HL-60 (cell line): Measurements from ENCODE around the gene KSR2.

Source experiments
- DNase-seq, 2 experiments: peaks; one replicate each; pipeline ENCODE4 v3.0.0-alpha.2; 2010 to 2020; ENCODE audit warnings: low read depth in 1 of 2, low spot score in 1 of 2
- H3K27ac ChIP-seq: fragments of 250-450 bp; sonication (Bioruptor Pico); replicated peaks from 2 replicates; pipeline ENCODE4 v1.5.1; 2020; ENCODE audit warnings: mild to moderate bottlenecking, moderate library complexity
- H3K27me3 ChIP-seq: fragments of 250-450 bp; sonication (Bioruptor Pico); 2 replicates; pipeline ENCODE4 v1.5.1; 2021; ENCODE audit warnings: mild to moderate bottlenecking, moderate library complexity; ENCODE audit not compliant: insufficient read depth, poor library complexity, severe bottlenecking
- H3K4me3 ChIP-seq: replicated peaks from 2 replicates; pipeline ENCODE4 v1.5.1; 2011; ENCODE audit warnings: mild to moderate bottlenecking, control low read depth, low read length; ENCODE audit not compliant: insufficient read depth
- GABPA ChIP-seq: IDR thresholded peaks from 2 replicates; pipeline ENCODE4 v1.6.1; 2012; ENCODE audit warnings: low read depth
- POLR2AphosphoS5 ChIP-seq: IDR thresholded peaks from 2 replicates; pipeline ENCODE4 v1.6.1; 2012; ENCODE audit warnings: low read depth
- SPI1 ChIP-seq: IDR thresholded peaks from 2 replicates; pipeline ENCODE4 v1.6.1; 2012; ENCODE audit warnings: low read depth, mild to moderate bottlenecking, borderline replicate concordance
- TF ChIP-seq, protein P1 (sequence below): IDR thresholded peaks from one replicate; pipeline ENCODE4 v1.5.1; 2011; ENCODE audit warnings: low read length, control low read depth, inconsistent platforms; ENCODE audit not compliant: insufficient read depth
- TF ChIP-seq, protein P2 (sequence below): IDR thresholded peaks from 2 replicates; pipeline ENCODE4 v1.6.1; 2012; ENCODE audit warnings: low read depth; ENCODE audit not compliant: insufficient replicate concordance

KSR2 gene

DNA sequence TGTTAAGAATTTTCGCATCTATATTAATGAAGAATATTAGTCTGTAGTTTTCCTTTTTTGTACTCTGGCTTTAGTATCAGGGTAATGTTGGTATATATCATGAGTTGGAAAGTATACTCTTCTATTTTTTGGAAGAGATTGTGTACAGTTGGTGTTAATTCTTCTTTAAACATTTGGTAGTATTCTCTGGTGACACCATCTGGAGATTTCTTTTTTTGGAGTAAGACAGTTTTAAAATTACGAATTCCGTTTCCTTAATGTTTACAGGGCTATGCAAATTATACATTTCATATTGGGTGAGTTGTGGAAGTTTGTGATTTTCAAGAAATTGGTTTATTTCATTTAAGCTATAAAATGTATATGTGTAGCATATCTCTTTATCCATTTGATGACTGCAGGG is 423.6 kb downstream of the KSR2 start:
- no peak for DNase-seq
- Histone ChIP-seq H3K27me3 (no peaks in the 10 kb centered on the region), H3K4me3 (no peak overlapping the region), H3K27ac (no peak overlapping the region)
- no peak for TF ChIP-seq SPI1
- TF ChIP-seq GABPA: no peak
- TF ChIP-seq, protein P1, sequence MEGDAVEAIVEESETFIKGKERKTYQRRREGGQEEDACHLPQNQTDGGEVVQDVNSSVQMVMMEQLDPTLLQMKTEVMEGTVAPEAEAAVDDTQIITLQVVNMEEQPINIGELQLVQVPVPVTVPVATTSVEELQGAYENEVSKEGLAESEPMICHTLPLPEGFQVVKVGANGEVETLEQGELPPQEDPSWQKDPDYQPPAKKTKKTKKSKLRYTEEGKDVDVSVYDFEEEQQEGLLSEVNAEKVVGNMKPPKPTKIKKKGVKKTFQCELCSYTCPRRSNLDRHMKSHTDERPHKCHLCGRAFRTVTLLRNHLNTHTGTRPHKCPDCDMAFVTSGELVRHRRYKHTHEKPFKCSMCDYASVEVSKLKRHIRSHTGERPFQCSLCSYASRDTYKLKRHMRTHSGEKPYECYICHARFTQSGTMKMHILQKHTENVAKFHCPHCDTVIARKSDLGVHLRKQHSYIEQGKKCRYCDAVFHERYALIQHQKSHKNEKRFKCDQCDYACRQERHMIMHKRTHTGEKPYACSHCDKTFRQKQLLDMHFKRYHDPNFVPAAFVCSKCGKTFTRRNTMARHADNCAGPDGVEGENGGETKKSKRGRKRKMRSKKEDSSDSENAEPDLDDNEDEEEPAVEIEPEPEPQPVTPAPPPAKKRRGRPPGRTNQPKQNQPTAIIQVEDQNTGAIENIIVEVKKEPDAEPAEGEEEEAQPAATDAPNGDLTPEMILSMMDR: no peak
- TF ChIP-seq, protein P2, sequence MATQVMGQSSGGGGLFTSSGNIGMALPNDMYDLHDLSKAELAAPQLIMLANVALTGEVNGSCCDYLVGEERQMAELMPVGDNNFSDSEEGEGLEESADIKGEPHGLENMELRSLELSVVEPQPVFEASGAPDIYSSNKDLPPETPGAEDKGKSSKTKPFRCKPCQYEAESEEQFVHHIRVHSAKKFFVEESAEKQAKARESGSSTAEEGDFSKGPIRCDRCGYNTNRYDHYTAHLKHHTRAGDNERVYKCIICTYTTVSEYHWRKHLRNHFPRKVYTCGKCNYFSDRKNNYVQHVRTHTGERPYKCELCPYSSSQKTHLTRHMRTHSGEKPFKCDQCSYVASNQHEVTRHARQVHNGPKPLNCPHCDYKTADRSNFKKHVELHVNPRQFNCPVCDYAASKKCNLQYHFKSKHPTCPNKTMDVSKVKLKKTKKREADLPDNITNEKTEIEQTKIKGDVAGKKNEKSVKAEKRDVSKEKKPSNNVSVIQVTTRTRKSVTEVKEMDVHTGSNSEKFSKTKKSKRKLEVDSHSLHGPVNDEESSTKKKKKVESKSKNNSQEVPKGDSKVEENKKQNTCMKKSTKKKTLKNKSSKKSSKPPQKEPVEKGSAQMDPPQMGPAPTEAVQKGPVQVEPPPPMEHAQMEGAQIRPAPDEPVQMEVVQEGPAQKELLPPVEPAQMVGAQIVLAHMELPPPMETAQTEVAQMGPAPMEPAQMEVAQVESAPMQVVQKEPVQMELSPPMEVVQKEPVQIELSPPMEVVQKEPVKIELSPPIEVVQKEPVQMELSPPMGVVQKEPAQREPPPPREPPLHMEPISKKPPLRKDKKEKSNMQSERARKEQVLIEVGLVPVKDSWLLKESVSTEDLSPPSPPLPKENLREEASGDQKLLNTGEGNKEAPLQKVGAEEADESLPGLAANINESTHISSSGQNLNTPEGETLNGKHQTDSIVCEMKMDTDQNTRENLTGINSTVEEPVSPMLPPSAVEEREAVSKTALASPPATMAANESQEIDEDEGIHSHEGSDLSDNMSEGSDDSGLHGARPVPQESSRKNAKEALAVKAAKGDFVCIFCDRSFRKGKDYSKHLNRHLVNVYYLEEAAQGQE: no peak
- TF ChIP-seq POLR2AphosphoS5: no peak

DNA sequence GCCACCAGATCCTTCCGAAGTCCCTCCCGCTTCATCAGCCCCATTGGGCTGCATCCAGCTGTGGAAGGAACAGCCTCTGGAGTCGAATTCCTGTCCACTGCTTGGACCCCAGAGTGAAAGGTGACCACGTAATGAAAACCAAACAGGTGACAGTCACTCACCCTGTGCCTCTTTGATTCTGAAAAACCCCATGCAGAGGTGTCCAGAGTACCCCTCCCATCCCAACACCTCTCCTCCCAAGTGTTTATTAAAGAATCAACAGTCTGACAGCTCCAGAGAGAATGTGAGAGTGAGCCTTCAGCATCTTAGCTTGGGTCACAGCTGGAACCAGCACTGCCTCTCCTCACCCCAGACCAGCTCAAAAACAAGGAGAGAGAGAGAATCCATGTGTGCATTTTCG is 428.8 kb downstream of the KSR2 start:
- H3K27me3 ChIP-seq: no peaks in the 10 kb centered on the region

DNA sequence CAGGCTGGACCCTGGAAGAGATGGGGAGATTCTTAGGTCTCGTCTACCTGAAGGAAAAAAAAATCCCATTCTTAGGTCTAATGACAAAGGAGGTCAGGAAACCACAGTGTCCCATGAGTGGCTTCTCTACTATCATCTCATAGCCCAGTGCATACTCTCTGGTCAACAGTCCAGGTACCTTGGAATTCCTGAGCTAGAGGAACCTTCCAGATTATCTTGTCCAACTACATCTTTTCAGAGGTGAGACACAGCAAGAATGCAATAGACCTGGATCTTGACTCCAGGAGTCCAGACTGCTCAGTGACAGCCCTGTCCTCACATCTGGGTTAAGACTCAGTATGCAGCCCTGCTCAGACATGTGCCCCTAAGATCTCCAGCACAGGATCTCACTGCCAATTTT is 429.9 kb downstream of the KSR2 start:
- Histone ChIP-seq H3K27ac (no peak overlapping the region), H3K27me3 (no peaks in the 10 kb centered on the region), H3K4me3 (no peak overlapping the region)
- TF ChIP-seq, protein P2: no peak
- TF ChIP-seq POLR2AphosphoS5 (no peak), GABPA (no peak), SPI1 (no peak)
- TF ChIP-seq, protein P1: no peak
- no peak for DNase-seq

More for the DNA sequence above, 428.8 kb downstream of the KSR2 start:
- Histone ChIP-seq H3K4me3 (no peak overlapping the region), H3K27ac (no peak overlapping the region)
- TF ChIP-seq SPI1 (no peak), POLR2AphosphoS5 (no peak), GABPA (no peak)
- DNase-seq: no peak

DNA sequence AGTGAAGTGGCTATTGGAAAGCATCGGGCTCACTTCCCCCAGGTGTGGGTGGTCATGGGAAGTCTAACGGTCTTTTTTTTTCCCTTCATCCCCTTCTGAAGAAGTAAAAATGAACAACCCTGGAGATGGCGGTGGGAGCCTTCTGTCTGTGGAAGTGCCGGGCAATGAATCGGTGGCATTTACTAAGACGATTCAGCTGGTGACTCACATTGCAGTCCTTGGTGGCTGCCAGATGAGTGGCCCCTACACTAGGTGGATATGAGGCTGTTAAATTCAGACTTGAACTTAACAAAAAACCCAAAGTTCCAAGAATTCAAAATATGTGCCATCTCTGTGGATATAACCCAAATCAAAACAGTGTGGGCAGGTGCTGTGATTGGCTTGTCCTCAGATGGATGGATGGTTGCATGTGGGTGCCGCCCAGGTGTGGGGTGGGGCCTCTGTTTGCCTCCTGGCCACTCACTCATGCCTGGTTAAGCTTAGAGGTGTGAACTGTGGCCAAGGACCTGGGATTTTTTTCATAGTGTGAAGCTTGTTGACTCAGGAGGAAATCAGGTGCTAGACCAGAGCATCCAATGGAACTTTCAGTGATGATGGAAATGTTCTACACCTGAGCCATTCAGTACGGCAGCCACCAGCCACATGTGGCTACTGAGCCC is 430.6 kb downstream of the KSR2 start:
- Histone ChIP-seq H3K4me3 (no peak overlapping the region), H3K27ac (no peak overlapping the region), H3K27me3 (no peaks in the 10 kb centered on the region)
- TF ChIP-seq POLR2AphosphoS5: no peak
- TF ChIP-seq, protein P1: no peak
- no peak for TF ChIP-seq SPI1
- TF ChIP-seq GABPA: no peak
- TF ChIP-seq, protein P2: no peak
- no peak for DNase-seq
